ENCODE data around the gene FABP1. TPM values are rescaled to one million over a fixed set of nuclear protein-coding genes. Genes with fewer than 3 reads are reported as not detected.

Gene FABP1
- total RNA-seq, 1 donor from 2014 or later: 28.2 TPM

DNA sequence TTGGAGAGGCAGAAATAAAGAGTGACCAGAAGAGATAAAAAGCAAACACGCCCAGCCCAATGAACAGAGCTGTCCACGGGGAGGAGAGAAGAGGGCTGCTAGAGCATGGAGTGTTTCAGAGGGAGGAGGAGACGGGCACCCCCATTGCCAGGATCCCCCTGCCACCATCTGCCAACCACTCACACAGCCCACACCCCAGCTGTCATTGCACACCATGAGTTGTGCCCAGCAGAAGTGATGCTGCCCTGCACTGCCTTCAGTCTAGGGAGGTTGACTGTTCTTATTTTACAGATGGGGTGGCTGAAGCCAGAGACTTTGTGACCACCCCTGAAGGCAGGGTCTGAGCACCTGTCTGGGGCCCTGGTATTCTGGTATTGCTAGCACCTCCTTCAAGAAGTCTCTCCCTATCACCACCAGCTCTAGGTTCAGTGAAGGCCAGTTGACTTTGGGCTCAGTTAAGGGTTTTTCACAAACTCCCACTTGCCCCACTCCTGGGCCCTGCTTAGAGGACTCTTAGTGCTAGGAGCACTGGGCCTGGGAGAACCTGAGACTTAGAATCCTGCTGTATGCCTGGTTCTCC is 2.4 kb downstream of the FABP1 start:
- H3K4me1 Mint-ChIP-seq (ENCODE audit: unreplicated experiment): no peaks in the 10 kb centered on the region
- peaks cover 12% of the 10 kb centered on the region for H3K27me3 Mint-ChIP-seq
- H3K36me3 Mint-ChIP-seq: no peaks in the 10 kb centered on the region
- no peak overlapping the region for H3K27ac Mint-ChIP-seq
- TF ChIP-seq, protein P1, sequence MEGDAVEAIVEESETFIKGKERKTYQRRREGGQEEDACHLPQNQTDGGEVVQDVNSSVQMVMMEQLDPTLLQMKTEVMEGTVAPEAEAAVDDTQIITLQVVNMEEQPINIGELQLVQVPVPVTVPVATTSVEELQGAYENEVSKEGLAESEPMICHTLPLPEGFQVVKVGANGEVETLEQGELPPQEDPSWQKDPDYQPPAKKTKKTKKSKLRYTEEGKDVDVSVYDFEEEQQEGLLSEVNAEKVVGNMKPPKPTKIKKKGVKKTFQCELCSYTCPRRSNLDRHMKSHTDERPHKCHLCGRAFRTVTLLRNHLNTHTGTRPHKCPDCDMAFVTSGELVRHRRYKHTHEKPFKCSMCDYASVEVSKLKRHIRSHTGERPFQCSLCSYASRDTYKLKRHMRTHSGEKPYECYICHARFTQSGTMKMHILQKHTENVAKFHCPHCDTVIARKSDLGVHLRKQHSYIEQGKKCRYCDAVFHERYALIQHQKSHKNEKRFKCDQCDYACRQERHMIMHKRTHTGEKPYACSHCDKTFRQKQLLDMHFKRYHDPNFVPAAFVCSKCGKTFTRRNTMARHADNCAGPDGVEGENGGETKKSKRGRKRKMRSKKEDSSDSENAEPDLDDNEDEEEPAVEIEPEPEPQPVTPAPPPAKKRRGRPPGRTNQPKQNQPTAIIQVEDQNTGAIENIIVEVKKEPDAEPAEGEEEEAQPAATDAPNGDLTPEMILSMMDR (conservative IDR thresholded peaks at IDR 0.05): no peak
- H3K4me3 Mint-ChIP-seq: no peak overlapping the region
- DNase-seq (ENCODE audit: extremely low spot score, unreplicated experiment): no peak
- no peaks in the 10 kb centered on the region for H3K9me3 Mint-ChIP-seq

DNA sequence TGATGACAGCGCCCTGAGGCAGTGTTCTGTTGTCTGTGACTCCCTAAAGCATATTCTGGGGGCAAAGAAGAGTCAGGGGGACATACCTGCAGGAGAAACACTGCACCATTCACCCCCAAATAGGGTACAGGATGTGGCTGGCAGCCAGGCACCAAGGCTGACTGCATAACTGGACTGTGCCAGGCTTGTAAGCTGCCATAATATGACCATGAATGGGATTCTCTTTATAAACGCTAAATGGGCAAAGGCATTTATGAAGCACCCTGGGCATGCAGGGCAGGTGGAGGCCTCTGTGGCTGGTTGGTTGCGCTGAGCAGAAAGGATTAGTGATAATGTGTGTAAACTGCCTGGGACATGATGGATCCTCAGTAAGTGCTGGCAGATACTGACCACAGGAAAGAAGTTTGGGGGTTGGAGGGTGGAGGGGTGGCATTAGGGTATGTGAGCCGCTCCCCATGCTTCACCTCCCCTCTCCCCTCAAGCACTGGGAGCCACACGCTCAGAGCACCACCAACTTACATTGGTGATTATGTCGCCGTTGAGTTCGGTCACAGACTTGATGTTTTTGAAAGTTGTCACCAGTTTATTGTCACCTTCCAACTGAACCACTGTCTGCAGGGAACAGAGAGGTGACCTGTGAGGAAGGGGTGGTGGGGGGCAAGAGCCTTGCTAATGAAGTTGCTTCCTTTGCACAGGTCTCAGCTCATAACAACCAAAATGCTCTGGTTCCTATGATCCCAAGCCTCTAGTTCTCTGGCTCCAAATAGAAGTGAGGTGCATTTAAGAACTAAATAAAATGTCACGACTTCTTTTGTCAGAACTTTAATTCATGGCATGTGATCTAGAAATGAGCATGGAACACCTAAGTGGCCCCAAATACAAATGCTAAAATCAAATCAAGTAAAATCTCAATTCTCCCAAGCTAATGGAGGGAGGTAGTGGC is 3.6 kb downstream of the FABP1 start:
- H3K9me3 Mint-ChIP-seq: no peaks in the 10 kb centered on the region
- H3K27ac Mint-ChIP-seq: no peak overlapping the region
- no peaks in the 10 kb centered on the region for H3K4me1 Mint-ChIP-seq (ENCODE audit: unreplicated experiment)
- no peak overlapping the region for H3K4me3 Mint-ChIP-seq
- no peaks in the 10 kb centered on the region for H3K36me3 Mint-ChIP-seq
- H3K27me3 Mint-ChIP-seq: peaks cover 12% of the 10 kb centered on the region
- DNase-seq (ENCODE audit: extremely low spot score, unreplicated experiment): no peak
- TF ChIP-seq, protein P1 (conservative IDR thresholded peaks at IDR 0.05): no peak

- DNase-seq (ENCODE audit: extremely low spot score, unreplicated experiment): no peak
- H3K4me3 Mint-ChIP-seq: no peak overlapping the region
- TF ChIP-seq, protein P1 (conservative IDR thresholded peaks at IDR 0.05): no peak
- no peaks in the 10 kb centered on the region for H3K9me3 Mint-ChIP-seq
- no peak overlapping the region for H3K27ac Mint-ChIP-seq
- H3K36me3 Mint-ChIP-seq: no peaks in the 10 kb centered on the region
- H3K4me1 Mint-ChIP-seq (ENCODE audit: unreplicated experiment): no peaks in the 10 kb centered on the region
- H3K27me3 Mint-ChIP-seq: peaks cover 15% of the 10 kb centered on the region
Observed at GRCh38 chr2:88123164-88123974, 4.5 kb downstream of the FABP1 start.

- no peaks in the 10 kb centered on the region for H3K9me3 Mint-ChIP-seq
- TF ChIP-seq, protein P1 (conservative IDR thresholded peaks at IDR 0.05): no peak
- DNase-seq (ENCODE audit: extremely low spot score, unreplicated experiment): no peak
- H3K36me3 Mint-ChIP-seq: no peaks in the 10 kb centered on the region
- no peak overlapping the region for H3K4me3 Mint-ChIP-seq
- peaks cover 15% of the 10 kb centered on the region for H3K27me3 Mint-ChIP-seq
- no peak overlapping the region for H3K27ac Mint-ChIP-seq
- H3K4me1 Mint-ChIP-seq (ENCODE audit: unreplicated experiment): no peaks in the 10 kb centered on the region
Observed at GRCh38 chr2:88122141-88122884, 5.5 kb downstream of the FABP1 start.

DNA sequence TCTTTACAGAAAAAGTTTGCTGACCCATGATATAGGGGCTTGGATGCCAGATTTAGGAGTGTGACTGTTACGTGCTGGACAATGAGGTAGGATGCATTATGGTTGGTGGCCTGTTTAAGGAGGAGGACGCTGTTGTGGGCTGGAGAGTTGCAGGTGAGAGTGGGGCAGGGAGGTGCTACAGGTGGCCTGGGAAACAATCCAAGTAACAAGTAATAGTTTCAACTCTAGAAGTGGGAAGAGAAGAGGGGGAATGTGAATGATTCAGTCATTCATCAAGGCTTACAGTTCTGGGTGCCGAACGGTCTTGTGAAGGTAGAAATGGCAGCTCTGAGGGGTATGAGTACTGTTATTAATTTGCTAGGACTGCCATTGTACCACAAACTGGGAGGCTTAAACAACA is 6.2 kb downstream of the FABP1 start:
- H3K27ac Mint-ChIP-seq: no peak overlapping the region
- TF ChIP-seq, protein P1 (conservative IDR thresholded peaks at IDR 0.05): no peak

More for the DNA sequence above, 6.2 kb downstream of the FABP1 start:
- Mint-ChIP-seq H3K36me3 (no peaks in the 10 kb centered on the region), H3K4me1 (ENCODE audit: unreplicated experiment) (no peaks in the 10 kb centered on the region), H3K9me3 (no peaks in the 10 kb centered on the region), H3K4me3 (no peak overlapping the region), H3K27me3 (peaks cover 14% of the 10 kb centered on the region)
- no peak for DNase-seq (ENCODE audit: extremely low spot score, unreplicated experiment)
